ENCODE data around the gene DTNBP1.

Gene DTNBP1

GRCh38 chr6:15661853-15662325 lies 939 bp downstream of the DTNBP1 start:
- no peak for TF ChIP-seq CTCF (conservative IDR thresholded peaks at IDR 0.05; ENCODE audit: low read depth)
- H3K27ac ChIP-seq: peak overlapping the region; percentile 67
- ChIA-PET POLR2A (ENCODE audit: low non-redundant PET) (no interaction called here), CTCF (interaction anchor here (0.7 kb wide), 1 partner anchor 725 kb away, joined by 5 read pairs; no protein-coding TSS in a partner anchor)
- peak; percentile 54 for DNase-seq (ENCODE audit: low spot score)

- no peak for TF ChIP-seq CTCF (conservative IDR thresholded peaks at IDR 0.05; ENCODE audit: low read depth)
- ChIA-PET POLR2A (ENCODE audit: low non-redundant PET) (no interaction called here), CTCF (no interaction called here)
Observed at GRCh38 chr6:15659181-15659580, 3.6 kb downstream of the DTNBP1 start.

GRCh38 chr6:15658181-15658744 lies 4.6 kb downstream of the DTNBP1 start:
- no peak overlapping the region for H3K27ac ChIP-seq
- no peak for DNase-seq (ENCODE audit: low spot score)
- ChIA-PET CTCF (no interaction called here), POLR2A (ENCODE audit: low non-redundant PET) (no interaction called here)
- TF ChIP-seq CTCF (conservative IDR thresholded peaks at IDR 0.05; ENCODE audit: low read depth): no peak

More at GRCh38 chr6:15659181-15659580, 3.6 kb downstream of the DTNBP1 start:
- no peak overlapping the region for H3K27ac ChIP-seq
- no peak for DNase-seq (ENCODE audit: low spot score)

- no peak for TF ChIP-seq CTCF (conservative IDR thresholded peaks at IDR 0.05; ENCODE audit: low read depth)
- H3K27ac ChIP-seq: no peak overlapping the region
- POLR2A ChIA-PET (ENCODE audit: low non-redundant PET): no interaction called here
- DNase-seq (ENCODE audit: low spot score): no peak
- CTCF ChIA-PET: no interaction called here
Observed at GRCh38 chr6:15657290-15657689, 5.5 kb downstream of the DTNBP1 start.

- POLR2A ChIA-PET (ENCODE audit: low non-redundant PET): no interaction called here
- no peak overlapping the region for H3K27ac ChIP-seq
- DNase-seq (ENCODE audit: low spot score): no peak
- CTCF ChIA-PET: interaction anchor here (0.6 kb wide), 1 partner anchor 549 kb away, joined by 3 read pairs; no protein-coding TSS in a partner anchor
- no peak for TF ChIP-seq CTCF (conservative IDR thresholded peaks at IDR 0.05; ENCODE audit: low read depth)
Observed at GRCh38 chr6:15656145-15656544, 6.7 kb downstream of the DTNBP1 start.

- POLR2A ChIA-PET (ENCODE audit: low non-redundant PET): interaction anchor here (0.6 kb wide), 1 partner anchor 1780 kb away, joined by 3 read pairs; no protein-coding TSS in a partner anchor
- DNase-seq (ENCODE audit: low spot score): no peak
- H3K27ac ChIP-seq: no peak overlapping the region
- TF ChIP-seq CTCF (conservative IDR thresholded peaks at IDR 0.05; ENCODE audit: low read depth): no peak
- CTCF ChIA-PET: interaction anchor here (1.0 kb wide), 1 partner anchor 48 kb away, joined by 3 read pairs; no protein-coding TSS in a partner anchor
Observed at GRCh38 chr6:15654250-15654649, 8.6 kb downstream of the DTNBP1 start.

Measured in RWPE1 (cell line).